HepG2 (cell line): Measurements from ENCODE around the gene GCN1. TPM values are rescaled to one million over a fixed set of nuclear protein-coding genes. Genes with fewer than 3 reads are reported as not detected.

Source experiments
- CTCF ChIP-seq: sonication (generic); formaldehyde crosslinking; IDR thresholded peaks from 2 replicates; pipeline ENCODE4 v1.5.0; 2020; ENCODE audit warnings: mild to moderate bottlenecking, missing genetic modification reagents, moderate library complexity
- DDIT3 ChIP-seq: sonication (generic); formaldehyde crosslinking; IDR thresholded peaks from 2 replicates; pipeline ENCODE4 v1.4.0; 2020; ENCODE audit warnings: mild to moderate bottlenecking, missing genetic modification reagents
- GATAD1 ChIP-seq: IDR thresholded peaks from 2 replicates; pipeline ENCODE4 v1.6.1; 2016; ENCODE audit warnings: missing genetic modification reagents, missing compliant biosample characterization
- IKZF1 ChIP-seq: fragments of 450-650 bp; IDR thresholded peaks from 2 replicates; pipeline ENCODE4 v1.7.1; 2016
- IRF9 ChIP-seq: sonication (generic); formaldehyde crosslinking; IDR thresholded peaks from 2 replicates; pipeline ENCODE4 v1.8.0; 2022; ENCODE audit warnings: missing genetic modification reagents, mild to moderate bottlenecking, borderline replicate concordance
- JARID2 ChIP-seq: sonication (generic); formaldehyde crosslinking; IDR thresholded peaks from 2 replicates; pipeline ENCODE4 v1.8.1; 2023; ENCODE audit warnings: missing genetic modification reagents, inconsistent platforms; ENCODE audit not compliant: insufficient replicate concordance
- KLF9 ChIP-seq: IDR thresholded peaks from 2 replicates; pipeline ENCODE4 v1.6.1; 2016; ENCODE audit warnings: low read depth
- MTERF4 ChIP-seq: sonication (generic); formaldehyde crosslinking; IDR thresholded peaks from 2 replicates; pipeline ENCODE4 v1.8.0; 2023; ENCODE audit warnings: mild to moderate bottlenecking, missing genetic modification reagents
- MTF2 ChIP-seq: sonication (generic); formaldehyde crosslinking; IDR thresholded peaks from 2 replicates; pipeline ENCODE4 v1.5.0; 2020; ENCODE audit warnings: missing genetic modification reagents, borderline replicate concordance
- POLR2A ChIP-seq, 2 experiments: IDR thresholded peaks; 2 replicates each; pipeline ENCODE4 v1.6.1; 2011; ENCODE audit warnings: low read depth in 2 of 2, low read length in 2 of 2, mild to moderate bottlenecking in 1 of 2, moderate library complexity in 1 of 2; ENCODE audit not compliant: insufficient read depth in 1 of 2
- SNAPC5 ChIP-seq: sonication (generic); formaldehyde crosslinking; IDR thresholded peaks from 2 replicates; pipeline ENCODE4 v1.8.1; 2023; ENCODE audit warnings: mild to moderate bottlenecking, missing genetic modification reagents, borderline replicate concordance
- TIGD3 ChIP-seq: sonication (generic); formaldehyde crosslinking; IDR thresholded peaks from 2 replicates; pipeline ENCODE4 v1.5.1; 2020; ENCODE audit warnings: mild to moderate bottlenecking, missing genetic modification reagents, borderline replicate concordance
- WIZ ChIP-seq: sonication (generic); formaldehyde crosslinking; IDR thresholded peaks from 2 replicates; pipeline ENCODE4 v1.5.1; 2020; ENCODE audit warnings: mild to moderate bottlenecking, missing genetic modification reagents
- ZBTB7A ChIP-seq: sonication (generic); formaldehyde crosslinking; IDR thresholded peaks from 2 replicates; pipeline ENCODE4 v1.8.0; 2022; ENCODE audit warnings: mild to moderate bottlenecking, missing genetic modification reagents
- ZC3H13 ChIP-seq: sonication (generic); formaldehyde crosslinking; IDR thresholded peaks from 2 replicates; pipeline ENCODE4 v1.8.1; 2023; ENCODE audit warnings: mild to moderate bottlenecking, missing genetic modification reagents, moderate library complexity
- ZFP82 ChIP-seq: sonication (generic); formaldehyde crosslinking; IDR thresholded peaks from 2 replicates; pipeline ENCODE4 v1.5.1; 2020; ENCODE audit warnings: mild to moderate bottlenecking, missing genetic modification reagents, borderline replicate concordance
- ZNF101 ChIP-seq: sonication (generic); formaldehyde crosslinking; IDR thresholded peaks from 2 replicates; pipeline ENCODE4 v1.4.0; 2020; ENCODE audit warnings: mild to moderate bottlenecking, low read depth, missing genetic modification reagents, borderline replicate concordance
- ZNF530 ChIP-seq: sonication (generic); formaldehyde crosslinking; IDR thresholded peaks from 2 replicates; pipeline ENCODE4 v1.5.0; 2020; ENCODE audit warnings: low read depth, mild to moderate bottlenecking, missing genetic modification reagents
- ZNF598 ChIP-seq: sonication (generic); formaldehyde crosslinking; IDR thresholded peaks from 2 replicates; pipeline ENCODE4 v1.5.1; 2020; ENCODE audit warnings: mild to moderate bottlenecking, missing genetic modification reagents, borderline replicate concordance
- ZNF614 ChIP-seq: IDR thresholded peaks from 2 replicates; pipeline ENCODE4 v1.6.1; 2018; ENCODE audit warnings: missing biosample characterization, missing genetic modification reagents, inconsistent platforms, borderline replicate concordance
- ZNF629 ChIP-seq: sonication (generic); formaldehyde crosslinking; conservative IDR thresholded peaks from 2 replicates; pipeline ENCODE4 v1.5.0; 2020; ENCODE audit warnings: missing genetic modification reagents
- polyA plus RNA-seq, 8 experiments: library from polyadenylated mRNA; depleted of rRNA in 3 of 8; stranded (reverse) in 7 of 8; unstranded in 1 of 8; fragments of >200 nt; fragmentation: Illumina TruSeq in 4 of 8; extraction: Trizol in 4 of 8; gene quantifications; 2 replicates each; pipeline versions ENCODE4 v1.2.1 to v1.2.3, GENCODE V29; 2011 to 2016; ENCODE audit warnings: low read depth in 4 of 8, missing spikeins in 1 of 8, mixed read lengths in 1 of 8; ENCODE audit not compliant: insufficient read depth in 1 of 8
- total RNA-seq, 5 experiments: library from RNA; depleted of rRNA; stranded (reverse); fragments of >200 nt; fragmentation: Illumina TruSeq; extraction: Trizol; gene quantifications; 2 replicates each; pipeline ENCODE4 v1.2.3, GENCODE V29; 2016; ENCODE audit warnings: low read depth in 1 of 5

Gene GCN1
- total and polyA plus RNA-seq, 2 of the 13 experiments (the other 11 are each of a cell fraction or from before 2014, with no cell fraction given) = 58.2 to 83.0 TPM

GRCh38 chr12:120086801-120087621, 107.5 kb downstream of the GCN1 start (continued):
- TF ChIP-seq TIGD3 (CRISPR knock-in tag) (no peak), ZC3H13 (CRISPR knock-in tag) (0 out of 2 replicates have a peak, but pooled peaks have one; percentile 51), GATAD1 (peak; percentile 69), WIZ (CRISPR knock-in tag) (no peak), KLF9 (CRISPR knock-in tag) (0 out of 2 replicates have a peak, but pooled peaks have one; percentile 24), IKZF1 (no peak), ZNF530 (CRISPR knock-in tag) (no peak), ZFP82 (peak; percentile 63; the same call in 1 of the 2 replicates), ZBTB7A (CRISPR knock-in tag) (no peak), ZNF614 (CRISPR knock-in tag) (peak; percentile 68; the same call in 1 of the 2 replicates), DDIT3 (no peak), ZNF629 (0 out of 2 replicates have a peak, but pooled peaks have one; percentile 37), ZNF101 (CRISPR knock-in tag) (no peak), ZNF598 (CRISPR knock-in tag) (peak; percentile 66; the same call in 1 of the 2 replicates), MTERF4 (CRISPR knock-in tag) (no peak), MTF2 (CRISPR knock-in tag) (no peak), POLR2A (IDR thresholded peaks at IDR 0.05; ENCODE audit: insufficient read depth in 1 of 2, low read depth in 2 of 2, low read length in 2 of 2) (peak; percentile 36 to 72; a peak in 2 of 4 replicates), CTCF (CRISPR knock-in tag) (peak; percentile 100), SNAPC5 (CRISPR knock-in tag) (no peak), JARID2 (peak; percentile 63), IRF9 (CRISPR knock-in tag) (no peak)
